Stomach (tissue), 4 donors: ENCODE data around the gene TMEM87B.

ENCODE experiments used
- EP300 ChIP-seq: sonication (generic); formaldehyde crosslinking; IDR thresholded peaks from one replicate; pipeline ENCODE4 v1.6.1; 2017; ENCODE audit warnings: antibody characterized with exemption
- POLR2A ChIP-seq, 4 donors: fragments of 450-650 bp; IDR thresholded peaks; one replicate each; pipeline ENCODE4 v1.6.1; 2016; ENCODE audit warnings: antibody characterized with exemption in 4 of 4, control low read depth in 2 of 4, mild to moderate bottlenecking in 1 of 4, moderate library complexity in 1 of 4
- POLR2AphosphoS5 ChIP-seq, 3 donors: sonication (generic); formaldehyde crosslinking; IDR thresholded peaks; one replicate each; pipeline ENCODE4 v1.6.1; 2016; ENCODE audit warnings: antibody characterized with exemption in 3 of 3
- TF ChIP-seq, protein P1 (sequence below), 7 experiments: fragments of 450-650 bp in 4 of 7; fragments of 200-600 bp in 3 of 7; sonication (generic) in 3 of 7; IDR thresholded peaks; one replicate each; pipeline ENCODE4 v1.5.1; 2016 to 2019; ENCODE audit warnings: antibody characterized with exemption in 7 of 7, control low read depth in 2 of 7, mild to moderate bottlenecking in 1 of 7

DNA sequence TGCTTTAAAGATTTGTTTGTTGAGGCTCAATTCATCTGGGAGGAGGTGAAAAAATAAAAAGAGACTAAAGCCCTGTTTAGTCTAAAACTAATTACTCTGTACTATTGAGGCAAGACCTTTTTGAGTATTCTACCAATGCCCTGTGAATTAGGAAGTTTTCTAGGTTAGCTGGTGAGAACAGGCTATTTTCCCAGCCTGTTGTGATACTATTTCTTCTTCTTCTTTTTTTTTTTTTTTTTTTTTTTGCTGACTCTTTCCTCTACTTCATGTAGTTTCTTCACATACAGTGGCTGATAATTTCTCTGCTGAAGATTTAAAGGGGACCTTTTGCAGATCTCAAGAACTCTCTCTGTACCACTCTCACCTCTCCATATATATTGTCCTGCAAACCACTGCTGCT is 8.8 kb upstream of the TMEM87B start:
- TF ChIP-seq, protein P1, sequence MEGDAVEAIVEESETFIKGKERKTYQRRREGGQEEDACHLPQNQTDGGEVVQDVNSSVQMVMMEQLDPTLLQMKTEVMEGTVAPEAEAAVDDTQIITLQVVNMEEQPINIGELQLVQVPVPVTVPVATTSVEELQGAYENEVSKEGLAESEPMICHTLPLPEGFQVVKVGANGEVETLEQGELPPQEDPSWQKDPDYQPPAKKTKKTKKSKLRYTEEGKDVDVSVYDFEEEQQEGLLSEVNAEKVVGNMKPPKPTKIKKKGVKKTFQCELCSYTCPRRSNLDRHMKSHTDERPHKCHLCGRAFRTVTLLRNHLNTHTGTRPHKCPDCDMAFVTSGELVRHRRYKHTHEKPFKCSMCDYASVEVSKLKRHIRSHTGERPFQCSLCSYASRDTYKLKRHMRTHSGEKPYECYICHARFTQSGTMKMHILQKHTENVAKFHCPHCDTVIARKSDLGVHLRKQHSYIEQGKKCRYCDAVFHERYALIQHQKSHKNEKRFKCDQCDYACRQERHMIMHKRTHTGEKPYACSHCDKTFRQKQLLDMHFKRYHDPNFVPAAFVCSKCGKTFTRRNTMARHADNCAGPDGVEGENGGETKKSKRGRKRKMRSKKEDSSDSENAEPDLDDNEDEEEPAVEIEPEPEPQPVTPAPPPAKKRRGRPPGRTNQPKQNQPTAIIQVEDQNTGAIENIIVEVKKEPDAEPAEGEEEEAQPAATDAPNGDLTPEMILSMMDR (IDR thresholded peaks at IDR 0.05) = no peak
- TF ChIP-seq POLR2A (IDR thresholded peaks at IDR 0.05) (no peak), EP300 (no peak), POLR2AphosphoS5 (IDR thresholded peaks at IDR 0.05) (no peak)
